Gastrocnemius medialis (tissue), 4 donors: ENCODE measurements around the gene TMEM181. TPM values are rescaled to one million over a fixed set of nuclear protein-coding genes. Genes with fewer than 3 reads are reported as not detected.

Experiments
- ATAC-seq, 2 donors: fragments of 150-250 bp; one replicate each; pipeline ENCODE4 v1.9.1; 2016
- DNase-seq, 2 donors: peaks; one replicate each; pipeline ENCODE4 v3.0.0-alpha.2; 2019
- H3K27ac ChIP-seq, 4 donors: fragments of 200-600 bp; sonication (generic); 1 replicate in 1 of 4; 2 replicates in 3 of 4; pipeline ENCODE4 v1.5.1; 2016 to 2018; ENCODE audit warnings: mild to moderate bottlenecking in 2 of 4, moderate library complexity in 1 of 4
- H3K27me3 ChIP-seq, 3 donors: fragments of 200-600 bp; sonication (generic) in 2 of 3; 1 replicate in 1 of 3; 2 replicates in 2 of 3; pipeline versions ENCODE4 v1.5.1 to v1.6.0; 2016 to 2019; ENCODE audit warnings: mild to moderate bottlenecking in 1 of 3, moderate library complexity in 1 of 3
- H3K36me3 ChIP-seq, 2 donors: fragments of 200-600 bp; sonication (generic) in 1 of 2; one replicate each; pipeline ENCODE4 v1.5.1; 2017 to 2018
- H3K4me1 ChIP-seq, 2 donors: fragments of 200-600 bp; sonication (generic) in 1 of 2; one replicate each; pipeline ENCODE4 v1.5.1; 2016 to 2017; ENCODE audit warnings: mild to moderate bottlenecking in 2 of 2
- H3K4me3 ChIP-seq, 4 donors: fragments of 200-600 bp; sonication (generic) in 3 of 4; 1 replicate in 1 of 4; 2 replicates in 3 of 4; pipeline ENCODE4 v1.5.1; 2016 to 2019; ENCODE audit warnings: mild to moderate bottlenecking in 2 of 4
- H3K9me3 ChIP-seq, 3 donors: fragments of 200-600 bp; sonication (generic) in 2 of 3; 1 replicate in 1 of 3; 2 replicates in 2 of 3; pipeline ENCODE4 v1.5.1; 2016 to 2019
- CTCF ChIP-seq, 5 experiments: fragments of 450-650 bp in 3 of 5; fragments of 200-600 bp in 2 of 5; sonication (generic) in 2 of 5; IDR thresholded peaks in 4 of 5; conservative IDR thresholded peaks in 1 of 5; 1 replicate in 4 of 5; 2 replicates in 1 of 5; pipeline ENCODE4 v1.5.1; 2016 to 2019; ENCODE audit warnings: antibody characterized with exemption in 5 of 5, mild to moderate bottlenecking in 3 of 5, moderate library complexity in 3 of 5
- POLR2A ChIP-seq, 2 donors: fragments of 450-650 bp; IDR thresholded peaks; one replicate each; pipeline ENCODE4 v1.6.1; 2017; ENCODE audit warnings: antibody characterized with exemption in 2 of 2, mild to moderate bottlenecking in 2 of 2, moderate library complexity in 2 of 2
- in situ Hi-C, 4 donors: fragments of 200-750 bp; cut with MboI; loops; one replicate each; pipeline versions ENCODE4 v1.15.0 to v1.8.0; 2017; ENCODE audit warnings: low sequenced_read_pairs in 4 of 4
- intact Hi-C: fragments of 100-400 bp; cut with DNase I; formaldehyde crosslinking; loops from one replicate; pipeline ENCODE4 v1.15.1; 2023; ENCODE audit warnings: low total_unique reads
- total RNA-seq, 4 donors: library from RNA; depleted of rRNA; stranded (reverse); fragments of >200 nt; gene quantifications; one replicate each; pipeline versions ENCODE4 v1.1.0 to v1.2.3, GENCODE V29; 2016

Gene TMEM181
- total RNA-seq, 4 donors from 2014 or later, result 12.1 to 17.9 (median 12.9) TPM

GRCh38 chr6:158677906-158678578 is 118.2 kb downstream of the TMEM181 start:
- ATAC-seq, result no peak
- intact Hi-C loops, result no loop called here

GRCh38 chr6:158680015-158680414 is 120.1 kb downstream of the TMEM181 start:
- intact Hi-C loops, result no loop called here
- in situ Hi-C loops, result no loop called here
- DNase-seq (no peak), ATAC-seq (no peak)
- TF ChIP-seq POLR2A (IDR thresholded peaks at IDR 0.05) (no peak), CTCF (IDR thresholded peaks at IDR 0.05 in 4 of 5, conservative IDR thresholded peaks at IDR 0.05 in 1 of 5) (no peak)
- H3K27me3 ChIP-seq, result no peaks in the 10 kb centered on the region
- H3K4me1 ChIP-seq, result peaks cover 5 to 7% of the 10 kb centered on the region in 2 donors
- H3K9me3 ChIP-seq, result no peaks in the 10 kb centered on the region
- H3K4me3 ChIP-seq, result no peak overlapping the region
- H3K36me3 ChIP-seq, result no peaks in the 10 kb centered on the region
- no peak overlapping the region for H3K27ac ChIP-seq

More at GRCh38 chr6:158677906-158678578, 118.2 kb downstream of the TMEM181 start:
- H3K9me3 ChIP-seq, result no peaks in the 10 kb centered on the region
- no peak for DNase-seq
- H3K36me3 ChIP-seq, result no peaks in the 10 kb centered on the region
- H3K4me3 ChIP-seq, result no peak overlapping the region
- TF ChIP-seq CTCF (IDR thresholded peaks at IDR 0.05 in 4 of 5, conservative IDR thresholded peaks at IDR 0.05 in 1 of 5) (no peak), POLR2A (IDR thresholded peaks at IDR 0.05) (no peak)
- no peak overlapping the region for H3K27ac ChIP-seq
- no peaks in the 10 kb centered on the region for H3K4me1 ChIP-seq
- in situ Hi-C loops, result no loop called here
- no peaks in the 10 kb centered on the region for H3K27me3 ChIP-seq

- Histone ChIP-seq H3K27me3 (no peaks in the 10 kb centered on the region), H3K9me3 (no peaks in the 10 kb centered on the region), H3K4me3 (no peak overlapping the region), H3K36me3 (no peaks in the 10 kb centered on the region), H3K27ac (no peak overlapping the region), H3K4me1 (peaks cover 7 to 11% of the 10 kb centered on the region in 2 donors)
- no peak for TF ChIP-seq CTCF (IDR thresholded peaks at IDR 0.05 in 4 of 5, conservative IDR thresholded peaks at IDR 0.05 in 1 of 5)
- no peak for TF ChIP-seq POLR2A (IDR thresholded peaks at IDR 0.05)
- intact Hi-C loops (no loop called here), in situ Hi-C loops (no loop called here)
- no peak for ATAC-seq
- DNase-seq, result no peak
These were observed 120.6 kb downstream of the TMEM181 start for GRCh38 chr6:158680481-158680880.

GRCh38 chr6:158684311-158684710 is 124.4 kb downstream of the TMEM181 start:
- peaks cover 7 to 12% of the 10 kb centered on the region in 2 donors for H3K4me1 ChIP-seq
- H3K27me3 ChIP-seq, result no peaks in the 10 kb centered on the region
- intact Hi-C loops, result no loop called here
- ATAC-seq, result no peak
- H3K9me3 ChIP-seq, result no peaks in the 10 kb centered on the region
- in situ Hi-C loops, result no loop called here
- no peaks in the 10 kb centered on the region for H3K36me3 ChIP-seq
- no peak overlapping the region for H3K27ac ChIP-seq
- DNase-seq, result no peak
- TF ChIP-seq CTCF (IDR thresholded peaks at IDR 0.05 in 4 of 5, conservative IDR thresholded peaks at IDR 0.05 in 1 of 5), result no peak
- TF ChIP-seq POLR2A (IDR thresholded peaks at IDR 0.05), result no peak
- H3K4me3 ChIP-seq, result no peak overlapping the region
